ENCODE results near the gene XXYLT1.

XXYLT1 gene

DNA sequence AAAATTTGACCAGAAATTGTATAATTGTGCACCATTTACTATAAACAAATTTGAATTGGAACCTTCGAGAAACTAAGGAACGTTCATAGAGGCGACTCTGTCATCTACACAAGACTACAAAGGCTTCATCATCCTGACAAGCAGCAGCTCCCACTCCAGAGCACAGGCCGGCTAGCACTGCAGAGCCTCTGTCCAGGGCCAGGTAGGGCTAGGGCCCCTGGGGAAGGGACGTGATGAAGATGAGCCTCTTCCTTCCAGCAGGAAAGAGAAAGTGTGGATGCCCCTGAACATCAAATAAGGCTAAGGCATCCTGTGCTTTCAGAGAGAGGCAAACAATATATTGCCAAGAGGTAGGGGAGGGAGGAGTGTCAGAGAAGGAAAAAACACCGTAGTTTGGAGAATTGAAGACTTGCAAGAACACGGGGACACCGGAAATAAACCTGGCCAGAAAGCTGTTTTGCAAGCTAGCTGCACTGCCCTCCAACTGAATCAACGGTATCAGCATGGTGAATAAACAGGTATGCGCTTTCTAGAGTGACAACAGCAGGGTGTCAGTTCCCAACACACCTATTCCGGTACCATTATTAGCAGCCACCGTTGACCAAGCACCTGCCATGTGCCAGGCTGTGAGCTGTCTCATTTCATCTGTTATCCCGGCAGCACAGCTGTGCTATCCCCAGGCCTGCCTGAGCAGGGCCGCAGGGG lies 12.4 kb downstream of the XXYLT1 start:
- H3F3A ChIP-seq (ENCODE audit: insufficient read depth), result no peaks in the 10 kb centered on the region; the same call in 1 of the 2 replicates
- no peaks in the 10 kb centered on the region for H3K36me3 ChIP-seq (ENCODE audit: low read length)
- no peaks in the 10 kb centered on the region for H3K9me3 ChIP-seq (ENCODE audit: insufficient read depth, low read length)
- H3K9ac ChIP-seq (ENCODE audit: low read length), result no peak overlapping the region
- TF ChIP-seq, protein P1, sequence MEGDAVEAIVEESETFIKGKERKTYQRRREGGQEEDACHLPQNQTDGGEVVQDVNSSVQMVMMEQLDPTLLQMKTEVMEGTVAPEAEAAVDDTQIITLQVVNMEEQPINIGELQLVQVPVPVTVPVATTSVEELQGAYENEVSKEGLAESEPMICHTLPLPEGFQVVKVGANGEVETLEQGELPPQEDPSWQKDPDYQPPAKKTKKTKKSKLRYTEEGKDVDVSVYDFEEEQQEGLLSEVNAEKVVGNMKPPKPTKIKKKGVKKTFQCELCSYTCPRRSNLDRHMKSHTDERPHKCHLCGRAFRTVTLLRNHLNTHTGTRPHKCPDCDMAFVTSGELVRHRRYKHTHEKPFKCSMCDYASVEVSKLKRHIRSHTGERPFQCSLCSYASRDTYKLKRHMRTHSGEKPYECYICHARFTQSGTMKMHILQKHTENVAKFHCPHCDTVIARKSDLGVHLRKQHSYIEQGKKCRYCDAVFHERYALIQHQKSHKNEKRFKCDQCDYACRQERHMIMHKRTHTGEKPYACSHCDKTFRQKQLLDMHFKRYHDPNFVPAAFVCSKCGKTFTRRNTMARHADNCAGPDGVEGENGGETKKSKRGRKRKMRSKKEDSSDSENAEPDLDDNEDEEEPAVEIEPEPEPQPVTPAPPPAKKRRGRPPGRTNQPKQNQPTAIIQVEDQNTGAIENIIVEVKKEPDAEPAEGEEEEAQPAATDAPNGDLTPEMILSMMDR (IDR thresholded peaks at IDR 0.05; ENCODE audit: insufficient read depth, low read length, poor library complexity, severe bottlenecking), result no peak
- TF ChIP-seq EZH2phosphoT487 (conservative IDR thresholded peaks at IDR 0.05; ENCODE audit: low read length), result no peak
- no peaks in the 10 kb centered on the region for H3K79me2 ChIP-seq (ENCODE audit: insufficient read depth, low read length)
- H4K20me1 ChIP-seq (ENCODE audit: low read depth, low read length), result no peaks in the 10 kb centered on the region
- no peak overlapping the region for H3K4me3 ChIP-seq (ENCODE audit: insufficient read depth, low read length, poor library complexity, severe bottlenecking)
- H3K27ac ChIP-seq (ENCODE audit: low read depth, low read length), result no peak overlapping the region
- H2AFZ ChIP-seq (ENCODE audit: low read depth, low read length, severe bottlenecking), result no peak overlapping the region
- H3K27me3 ChIP-seq (ENCODE audit: low read length), result no peaks in the 10 kb centered on the region
- no peak overlapping the region for H3K4me2 ChIP-seq (ENCODE audit: low read depth, low read length, poor library complexity, severe bottlenecking)
- no peaks in the 10 kb centered on the region for H3K9me2 ChIP-seq (replicated peaks; ENCODE audit: insufficient read depth, low read length)

DNA sequence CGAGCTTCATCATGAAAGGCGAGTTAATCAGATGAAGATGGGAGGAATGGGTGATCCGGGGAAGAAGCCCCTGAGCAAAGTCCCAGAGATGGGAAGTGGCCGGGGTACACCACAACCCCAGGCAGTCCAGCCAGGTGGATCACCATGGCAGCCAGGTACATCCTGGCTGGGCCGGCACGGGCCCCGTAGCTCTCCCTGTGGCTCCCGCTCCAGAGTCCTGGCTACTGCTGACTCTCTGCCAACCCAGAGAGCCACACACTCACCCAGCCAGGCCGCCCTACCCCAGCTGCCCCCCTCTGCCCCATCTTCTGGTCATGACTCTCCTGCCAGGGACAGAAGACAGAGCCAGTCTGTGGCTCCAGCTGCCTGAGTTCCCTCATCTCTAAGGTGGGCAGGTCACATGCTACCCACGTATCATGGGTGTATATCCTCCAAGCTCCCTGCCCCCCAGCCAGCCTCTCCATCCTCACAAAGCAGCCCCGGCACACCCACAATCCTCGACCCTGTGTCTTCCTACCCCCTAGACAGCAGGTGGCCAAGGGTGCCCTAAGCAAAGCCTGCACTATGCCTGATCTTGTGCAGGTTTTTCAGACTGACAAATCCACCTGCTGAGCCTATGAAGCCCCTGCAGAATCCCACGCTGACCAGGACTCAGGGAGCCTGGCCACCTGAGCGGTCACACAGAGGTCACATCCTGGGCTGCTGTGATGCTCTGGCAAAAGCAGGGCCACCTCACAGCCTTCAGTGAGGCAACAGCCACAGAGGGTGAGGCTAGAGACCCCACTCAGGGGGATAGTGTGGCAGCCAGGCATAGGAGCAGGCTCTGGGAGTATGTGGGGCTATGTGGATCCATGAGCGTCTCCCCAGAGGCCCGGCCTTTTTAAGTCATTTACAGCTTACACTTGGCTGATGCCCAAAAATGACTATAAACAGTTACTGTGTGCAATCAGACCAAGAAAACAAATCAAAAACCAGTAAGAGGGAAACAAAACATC lies 13.2 kb downstream of the XXYLT1 start:
- no peak overlapping the region for H3K9ac ChIP-seq (ENCODE audit: low read length)

DNA sequence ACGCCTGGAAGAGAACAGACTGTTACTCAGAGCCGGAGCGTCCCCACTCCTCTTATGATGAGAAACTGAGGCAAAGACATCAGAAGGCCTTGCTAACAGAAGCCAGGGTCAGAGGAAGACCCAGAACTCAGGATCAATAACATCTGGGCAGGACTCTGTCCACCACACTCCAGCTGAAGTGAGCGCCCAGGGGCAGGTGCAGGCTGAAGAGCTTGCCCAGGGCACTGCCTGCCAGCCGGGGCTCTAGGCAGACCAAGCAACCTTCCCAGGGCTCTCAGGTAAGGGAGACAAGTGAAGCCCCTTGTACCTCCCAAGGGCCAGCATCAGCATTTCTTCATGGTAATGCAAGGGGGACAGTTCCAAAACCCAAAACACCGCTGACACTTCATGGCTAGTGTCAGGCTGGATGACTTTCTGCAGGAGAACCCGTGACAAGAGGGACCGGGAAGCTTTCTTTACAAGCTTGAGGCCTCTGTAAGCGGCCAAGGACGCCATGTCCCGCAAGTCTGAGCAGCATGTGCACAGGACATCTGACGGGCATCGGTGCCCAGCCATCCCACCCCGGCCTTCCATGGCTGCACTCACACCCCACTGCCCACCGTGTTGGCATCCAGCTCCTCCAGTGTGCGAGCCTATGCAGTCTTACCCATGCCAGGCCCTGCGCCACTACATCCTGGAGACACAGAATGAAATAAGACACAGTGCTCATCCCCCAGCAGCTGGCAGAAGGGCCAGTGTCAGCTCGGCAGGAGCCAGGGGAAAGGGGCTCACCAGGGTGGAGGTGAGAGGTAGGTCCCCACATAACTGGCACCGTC lies 14.1 kb downstream of the XXYLT1 start:
- Histone ChIP-seq H2AFZ (ENCODE audit: low read depth, low read length, severe bottlenecking) (no peak overlapping the region), H3K27me3 (ENCODE audit: low read length) (no peaks in the 10 kb centered on the region), H4K20me1 (ENCODE audit: low read depth, low read length) (no peaks in the 10 kb centered on the region), H3K9ac (ENCODE audit: low read length) (no peak overlapping the region), H3F3A (ENCODE audit: insufficient read depth) (no peaks in the 10 kb centered on the region; the same call in 1 of the 2 replicates), H3K4me2 (ENCODE audit: low read depth, low read length, poor library complexity, severe bottlenecking) (no peak overlapping the region), H3K4me3 (ENCODE audit: insufficient read depth, low read length, poor library complexity, severe bottlenecking) (no peak overlapping the region), H3K9me2 (replicated peaks; ENCODE audit: insufficient read depth, low read length) (no peaks in the 10 kb centered on the region), H3K27ac (ENCODE audit: low read depth, low read length) (no peak overlapping the region), H3K9me3 (ENCODE audit: insufficient read depth, low read length) (no peaks in the 10 kb centered on the region), H3K79me2 (ENCODE audit: insufficient read depth, low read length) (no peaks in the 10 kb centered on the region), H3K36me3 (ENCODE audit: low read length) (no peaks in the 10 kb centered on the region)
- TF ChIP-seq EZH2phosphoT487 (conservative IDR thresholded peaks at IDR 0.05; ENCODE audit: low read length), result no peak
- TF ChIP-seq, protein P1 (IDR thresholded peaks at IDR 0.05; ENCODE audit: insufficient read depth, low read length, poor library complexity, severe bottlenecking), result no peak

More for the DNA sequence above, 13.2 kb downstream of the XXYLT1 start:
- H4K20me1 ChIP-seq (ENCODE audit: low read depth, low read length), result no peaks in the 10 kb centered on the region
- H3K4me3 ChIP-seq (ENCODE audit: insufficient read depth, low read length, poor library complexity, severe bottlenecking), result no peak overlapping the region
- no peaks in the 10 kb centered on the region for H3K27me3 ChIP-seq (ENCODE audit: low read length)
- no peaks in the 10 kb centered on the region for H3K9me3 ChIP-seq (ENCODE audit: insufficient read depth, low read length)
- H3K9me2 ChIP-seq (replicated peaks; ENCODE audit: insufficient read depth, low read length), result no peaks in the 10 kb centered on the region
- H3F3A ChIP-seq (ENCODE audit: insufficient read depth), result no peaks in the 10 kb centered on the region; the same call in 1 of the 2 replicates
- H3K36me3 ChIP-seq (ENCODE audit: low read length), result no peaks in the 10 kb centered on the region
- H3K27ac ChIP-seq (ENCODE audit: low read depth, low read length), result no peak overlapping the region
- TF ChIP-seq EZH2phosphoT487 (conservative IDR thresholded peaks at IDR 0.05; ENCODE audit: low read length), result no peak
- TF ChIP-seq, protein P1 (IDR thresholded peaks at IDR 0.05; ENCODE audit: insufficient read depth, low read length, poor library complexity, severe bottlenecking), result no peak
- no peaks in the 10 kb centered on the region for H3K79me2 ChIP-seq (ENCODE audit: insufficient read depth, low read length)
- no peak overlapping the region for H2AFZ ChIP-seq (ENCODE audit: low read depth, low read length, severe bottlenecking)
- no peak overlapping the region for H3K4me2 ChIP-seq (ENCODE audit: low read depth, low read length, poor library complexity, severe bottlenecking)

Data from SU-DHL-6 (cell line).